HG03565 (cell line): Measurements from ENCODE around the gene CCNE1.

ENCODE experiments used
- ATAC-seq: cut with Tn5 transposase; IDR thresholded peaks from one replicate; pipeline ENCODE4 v1.9.1; 2021; ENCODE audit warnings: mild to moderate bottlenecking, moderate library complexity; ENCODE audit not compliant: unreplicated experiment

The CCNE1 gene

DNA sequence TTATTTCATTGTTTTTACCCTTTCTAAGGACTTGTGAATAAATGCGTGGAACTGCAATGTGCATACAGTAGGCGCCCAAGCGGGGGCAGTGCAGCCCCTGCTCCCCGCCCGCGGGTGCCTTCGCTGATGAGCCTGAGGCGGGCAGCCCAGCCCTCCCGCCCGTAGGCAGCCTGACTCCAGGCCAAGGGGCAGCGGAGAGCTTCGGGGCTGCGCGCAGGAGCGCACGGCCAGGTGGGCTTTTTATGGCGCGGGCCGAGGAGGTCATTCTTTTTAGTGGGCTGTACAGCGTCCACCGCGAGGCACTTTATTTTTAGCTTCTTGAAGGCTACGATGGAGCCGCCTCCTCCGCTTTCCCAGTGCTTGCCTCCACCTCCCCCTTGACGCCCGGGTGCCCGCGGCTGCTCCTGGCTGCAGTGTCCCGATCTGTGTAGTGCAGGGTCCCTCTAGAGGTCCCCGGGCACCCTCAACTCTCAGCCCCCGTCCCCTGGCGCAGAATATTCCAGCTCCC, 60.5 kb downstream of the CCNE1 start:
- ATAC-seq = no peak

DNA sequence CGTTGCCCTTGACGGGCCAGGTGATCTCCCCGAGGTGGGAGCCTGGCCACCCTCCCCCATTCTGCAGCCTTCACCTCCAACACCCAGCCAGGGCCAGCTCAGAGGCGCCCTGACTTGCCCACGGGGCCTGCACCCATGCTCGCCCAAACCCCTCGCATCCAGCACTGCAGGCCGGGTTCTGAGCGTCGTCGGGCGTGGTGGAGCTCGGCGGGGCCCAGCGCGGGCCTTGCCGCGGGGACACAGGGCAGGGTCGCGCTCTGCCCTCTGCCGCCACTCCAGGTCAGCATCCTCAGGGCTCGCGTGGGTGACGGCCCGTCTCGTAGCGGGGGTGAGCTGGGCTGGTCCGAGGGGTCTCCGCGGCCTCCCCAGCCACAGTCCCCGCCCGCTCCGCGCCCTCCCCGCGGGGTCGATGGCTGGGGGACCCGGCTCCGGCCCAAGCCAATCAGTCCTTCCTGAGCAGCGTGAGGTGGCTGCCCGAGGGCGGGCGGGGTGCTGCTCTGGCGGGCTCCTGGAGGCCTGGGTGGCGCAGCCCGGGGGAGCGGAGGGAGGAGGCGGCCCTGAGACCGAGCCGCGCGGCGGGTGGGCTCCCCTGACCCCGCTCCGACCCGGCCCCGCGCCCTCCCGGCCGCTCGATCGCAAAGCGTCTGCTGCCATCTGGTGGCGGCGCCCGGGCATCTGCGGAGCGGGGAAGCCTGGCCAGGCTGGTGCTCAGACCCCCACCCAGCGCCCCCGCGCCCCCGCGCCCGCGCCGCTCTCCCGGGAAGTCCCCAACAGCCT, 61.4 kb downstream of the CCNE1 start:
- no peak for ATAC-seq
